Ovary (tissue), 3 donors: ENCODE results near the gene LCK.

ENCODE experiments used
- CTCF ChIP-seq, 3 donors: fragments of 450-650 bp in 2 of 3; fragments of 200-600 bp in 1 of 3; IDR thresholded peaks; one replicate each; pipeline versions ENCODE4 v1.5.1 to v1.8.0; 2016 to 2022; ENCODE audit warnings: antibody characterized with exemption in 3 of 3, mild to moderate bottlenecking in 1 of 3
- EP300 ChIP-seq: sonication (generic); formaldehyde crosslinking; IDR thresholded peaks from one replicate; pipeline ENCODE4 v1.6.1; 2017; ENCODE audit warnings: antibody characterized with exemption
- POLR2A ChIP-seq: fragments of 450-650 bp; IDR thresholded peaks from one replicate; pipeline ENCODE4 v1.6.1; 2017; ENCODE audit warnings: antibody characterized with exemption, mild to moderate bottlenecking, moderate library complexity
- donor health status: DM: no; HTN: no; CAD: no.

- TF ChIP-seq CTCF (IDR thresholded peaks at IDR 0.05) = peak; percentile 16 to 39 (median 18)
- peak; percentile 60 for TF ChIP-seq POLR2A
- TF ChIP-seq EP300 = no peak
These were observed 10.7 kb upstream of the LCK start for GRCh38 chr1:32240140-32240951.
